Ishikawa (cell line): ENCODE data around the gene HOGA1.

Experiments
- CEBPB ChIP-seq: IDR thresholded peaks from 2 replicates; pipeline ENCODE4 v1.6.1; 2012
- CREB1 ChIP-seq: IDR thresholded peaks from 2 replicates; pipeline ENCODE4 v1.6.1; 2012; ENCODE audit warnings: low read depth
- EP300 ChIP-seq: IDR thresholded peaks from 2 replicates; pipeline ENCODE4 v1.6.1; 2012; ENCODE audit warnings: borderline replicate concordance
- NFIC ChIP-seq: IDR thresholded peaks from 2 replicates; pipeline ENCODE4 v1.6.1; 2012
- RAD21 ChIP-seq: IDR thresholded peaks from 2 replicates; pipeline ENCODE4 v1.6.1; 2012; ENCODE audit warnings: low read depth
- TAF1 ChIP-seq: IDR thresholded peaks from 2 replicates; pipeline ENCODE4 v1.6.1; 2012; ENCODE audit warnings: low read depth, mild to moderate bottlenecking
- TCF12 ChIP-seq: IDR thresholded peaks from 2 replicates; pipeline ENCODE4 v1.6.1; 2012; ENCODE audit warnings: low read depth
- TEAD4 ChIP-seq: IDR thresholded peaks from 2 replicates; pipeline ENCODE4 v1.6.1; 2012
- USF1 ChIP-seq: IDR thresholded peaks from 2 replicates; pipeline ENCODE4 v1.6.1; 2012
- YY1 ChIP-seq: IDR thresholded peaks from 2 replicates; pipeline ENCODE4 v1.6.1; 2012; ENCODE audit warnings: low read depth
- ZBTB7A ChIP-seq: IDR thresholded peaks from 2 replicates; pipeline ENCODE4 v1.6.1; 2012; ENCODE audit warnings: low read depth
- TF ChIP-seq, protein P1 (sequence below): IDR thresholded peaks from 2 replicates; pipeline ENCODE4 v1.6.1; 2012

GRCh38 chr10:97629289-97629688, 45.1 kb downstream of the HOGA1 start:
- TF ChIP-seq RAD21, result no peak
- TF ChIP-seq CREB1, result no peak
- TF ChIP-seq, protein P1, sequence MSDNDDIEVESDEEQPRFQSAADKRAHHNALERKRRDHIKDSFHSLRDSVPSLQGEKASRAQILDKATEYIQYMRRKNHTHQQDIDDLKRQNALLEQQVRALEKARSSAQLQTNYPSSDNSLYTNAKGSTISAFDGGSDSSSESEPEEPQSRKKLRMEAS, result no peak
- no peak for TF ChIP-seq NFIC
- no peak for TF ChIP-seq TEAD4
- no peak for TF ChIP-seq EP300
- TF ChIP-seq YY1, result no peak
- TF ChIP-seq TAF1, result no peak
- no peak for TF ChIP-seq USF1
- TF ChIP-seq CEBPB, result no peak
- no peak for TF ChIP-seq ZBTB7A
- TF ChIP-seq TCF12, result no peak
